Thoracic aorta (tissue), 2 donors: ENCODE measurements around the gene DNM3. TPM values are rescaled to one million over a fixed set of nuclear protein-coding genes. Genes with fewer than 3 reads are reported as not detected.
"Not testable (repeated sequence)": the region's sequence is repeated elsewhere in the genome, so short reads cannot be mapped to it uniquely, and the experiment has no call there.

ENCODE experiments used
- ATAC-seq: fragments of 150-250 bp; one replicate; pipeline ENCODE4 v1.8.0; 2017; ENCODE audit warnings: low read depth; ENCODE audit not compliant: insufficient number of reproducible peaks, low FRiP score
- DNase-seq: peaks from one replicate; pipeline ENCODE4 v3.0.0-alpha.2; 2020; ENCODE audit warnings: low spot score
- H3K27ac ChIP-seq, 2 donors: fragments of 200-600 bp; sonication (generic); 1 replicate in 1 of 2; 2 replicates in 1 of 2; pipeline ENCODE4 v1.5.1; 2016; ENCODE audit warnings: mild to moderate bottlenecking in 2 of 2, moderate library complexity in 2 of 2
- H3K27me3 ChIP-seq: fragments of 200-600 bp; sonication (generic); replicated peaks from 2 replicates; pipeline ENCODE4 v1.6.0; 2016; ENCODE audit warnings: mild to moderate bottlenecking; ENCODE audit not compliant: insufficient read depth
- H3K36me3 ChIP-seq: fragments of 200-600 bp; sonication (generic); one replicate; pipeline ENCODE4 v1.5.1; 2016
- H3K4me1 ChIP-seq, 2 donors: fragments of 200-600 bp; sonication (generic); 1 replicate in 1 of 2; 2 replicates in 1 of 2; pipeline versions ENCODE4 v1.5.1 to v1.6.0; 2016; ENCODE audit warnings: low read depth in 2 of 2, mild to moderate bottlenecking in 1 of 2; ENCODE audit not compliant: control insufficient read depth in 1 of 2
- H3K4me3 ChIP-seq: fragments of 200-600 bp; sonication (generic); 2 replicates; pipeline ENCODE4 v1.5.1; 2016; ENCODE audit warnings: mild to moderate bottlenecking
- H3K9me3 ChIP-seq: fragments of 200-600 bp; sonication (generic); 2 replicates; pipeline ENCODE4 v1.5.1; 2016
- total RNA-seq, 2 donors: library from RNA; depleted of rRNA; stranded (reverse); fragments of >200 nt; gene quantifications; one replicate each; pipeline versions ENCODE4 v1.1.0 to v1.2.3, GENCODE V29; 2016
- TF ChIP-seq, protein P1 (sequence below): fragments of 200-600 bp; sonication (generic); IDR thresholded peaks from one replicate; pipeline ENCODE4 v1.5.1; 2019; ENCODE audit warnings: antibody characterized with exemption

The DNM3 gene
- total RNA-seq, 2 donors from 2014 or later, result 5.8 to 7.5 TPM

DNA sequence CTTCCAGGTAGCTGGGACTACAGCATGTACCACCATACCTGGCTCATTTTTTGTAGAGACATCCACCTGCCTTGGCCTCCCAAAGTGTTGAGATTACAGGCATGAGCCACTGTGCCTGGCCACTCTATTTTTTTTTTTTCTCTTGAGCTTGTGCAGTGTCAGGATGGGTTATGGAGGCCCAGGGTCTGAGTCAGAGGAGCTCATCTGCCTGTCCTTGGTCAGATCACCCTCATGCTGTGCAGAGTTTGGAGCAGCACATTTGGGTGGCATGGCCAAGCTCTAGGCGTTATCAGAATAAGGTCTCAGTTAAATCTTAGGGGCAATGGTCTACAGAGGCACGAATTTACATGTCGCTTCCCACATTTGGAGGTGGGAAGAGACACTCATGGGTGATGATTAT, 43.0 kb upstream of the DNM3 start:
- no peak for ATAC-seq
- Histone ChIP-seq H3K36me3 (peaks cover 22% of the 10 kb centered on the region), H3K27me3 (no peaks in the 10 kb centered on the region), H3K9me3 (no peaks in the 10 kb centered on the region), H3K27ac (no peak overlapping the region), H3K4me1 (no peaks in the 10 kb centered on the region), H3K4me3 (no peak overlapping the region)
- TF ChIP-seq, protein P1, sequence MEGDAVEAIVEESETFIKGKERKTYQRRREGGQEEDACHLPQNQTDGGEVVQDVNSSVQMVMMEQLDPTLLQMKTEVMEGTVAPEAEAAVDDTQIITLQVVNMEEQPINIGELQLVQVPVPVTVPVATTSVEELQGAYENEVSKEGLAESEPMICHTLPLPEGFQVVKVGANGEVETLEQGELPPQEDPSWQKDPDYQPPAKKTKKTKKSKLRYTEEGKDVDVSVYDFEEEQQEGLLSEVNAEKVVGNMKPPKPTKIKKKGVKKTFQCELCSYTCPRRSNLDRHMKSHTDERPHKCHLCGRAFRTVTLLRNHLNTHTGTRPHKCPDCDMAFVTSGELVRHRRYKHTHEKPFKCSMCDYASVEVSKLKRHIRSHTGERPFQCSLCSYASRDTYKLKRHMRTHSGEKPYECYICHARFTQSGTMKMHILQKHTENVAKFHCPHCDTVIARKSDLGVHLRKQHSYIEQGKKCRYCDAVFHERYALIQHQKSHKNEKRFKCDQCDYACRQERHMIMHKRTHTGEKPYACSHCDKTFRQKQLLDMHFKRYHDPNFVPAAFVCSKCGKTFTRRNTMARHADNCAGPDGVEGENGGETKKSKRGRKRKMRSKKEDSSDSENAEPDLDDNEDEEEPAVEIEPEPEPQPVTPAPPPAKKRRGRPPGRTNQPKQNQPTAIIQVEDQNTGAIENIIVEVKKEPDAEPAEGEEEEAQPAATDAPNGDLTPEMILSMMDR, result no peak
- DNase-seq, result no peak

DNA sequence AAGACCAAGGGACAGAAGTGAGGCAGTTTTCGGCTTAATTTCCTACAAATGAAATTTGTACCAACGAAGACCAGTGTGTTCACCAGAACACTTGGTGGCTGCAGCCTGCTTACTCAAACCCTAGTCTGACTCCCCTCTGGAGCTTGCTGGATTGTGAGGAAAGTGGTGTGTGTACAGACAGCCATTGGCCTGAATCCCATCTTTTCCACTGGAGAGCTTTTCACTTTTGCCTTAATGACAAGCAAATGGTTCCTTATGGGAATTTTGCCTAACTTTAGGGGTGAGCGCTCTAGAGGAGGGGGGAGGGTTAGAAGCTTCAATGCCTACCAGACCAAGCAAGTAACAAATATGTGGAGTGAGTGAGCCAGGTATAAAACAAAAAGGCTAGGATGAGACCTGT, 42.5 kb upstream of the DNM3 start:
- Histone ChIP-seq H3K4me1 (no peaks in the 10 kb centered on the region), H3K4me3 (no peak overlapping the region), H3K36me3 (peaks cover 18% of the 10 kb centered on the region), H3K9me3 (no peaks in the 10 kb centered on the region), H3K27ac (no peak overlapping the region), H3K27me3 (no peaks in the 10 kb centered on the region)
- DNase-seq (no peak), ATAC-seq (no peak)
- TF ChIP-seq, protein P1, result no peak

DNA sequence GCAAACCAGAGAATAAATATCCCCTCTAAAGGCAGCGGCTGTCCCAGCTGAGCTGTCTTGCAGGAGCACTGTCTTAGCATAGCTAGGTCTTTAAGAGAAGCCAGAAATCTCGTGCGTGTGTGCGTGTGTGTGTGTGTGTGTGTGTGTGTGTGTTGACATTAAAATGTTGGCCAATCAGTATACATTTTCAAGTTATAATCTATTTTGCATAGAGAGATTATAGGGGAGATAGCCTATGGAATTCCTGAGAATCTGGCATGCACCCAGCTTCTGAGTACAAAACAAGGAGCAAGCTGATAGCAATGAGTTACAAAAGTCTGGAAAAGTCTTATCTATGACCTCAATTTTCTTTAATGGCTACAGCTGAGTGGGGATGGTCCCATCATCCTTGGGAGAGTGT, 42.1 kb upstream of the DNM3 start:
- H3K4me3 ChIP-seq, result no peak overlapping the region
- no peaks in the 10 kb centered on the region for H3K27me3 ChIP-seq
- TF ChIP-seq, protein P1, result no peak
- peaks cover 14% of the 10 kb centered on the region for H3K36me3 ChIP-seq
- H3K27ac ChIP-seq, result no peak overlapping the region
- no peaks in the 10 kb centered on the region for H3K4me1 ChIP-seq
- DNase-seq, result no peak
- ATAC-seq, result no peak
- no peaks in the 10 kb centered on the region for H3K9me3 ChIP-seq

DNA sequence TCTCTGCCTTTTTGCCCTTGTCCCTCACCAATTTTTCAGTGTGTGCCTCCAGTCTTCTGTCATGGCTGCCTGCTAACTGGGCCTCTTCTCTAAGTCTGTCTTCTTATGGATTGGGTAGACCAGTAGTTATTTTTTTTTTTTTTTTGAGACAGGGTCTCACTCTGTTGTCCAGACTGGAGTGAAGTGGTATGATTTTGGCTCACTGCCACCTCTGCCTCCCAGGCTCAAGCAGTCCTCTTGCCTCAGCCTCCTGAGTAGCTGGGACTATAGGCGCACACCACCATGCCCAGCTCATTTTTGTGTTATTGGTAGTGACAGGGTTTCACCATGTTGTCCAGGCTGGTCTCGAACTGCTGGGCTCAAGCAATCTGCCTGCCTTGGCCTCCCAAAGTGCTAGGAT, 41.6 kb upstream of the DNM3 start:
- H3K4me3 ChIP-seq, H3K4me1 ChIP-seq, H3K9me3 ChIP-seq, H3K27ac ChIP-seq, ATAC-seq, DNase-seq, H3K27me3 ChIP-seq: not testable (repeated sequence)
- peaks cover 12% of the 10 kb centered on the region for H3K36me3 ChIP-seq

DNA sequence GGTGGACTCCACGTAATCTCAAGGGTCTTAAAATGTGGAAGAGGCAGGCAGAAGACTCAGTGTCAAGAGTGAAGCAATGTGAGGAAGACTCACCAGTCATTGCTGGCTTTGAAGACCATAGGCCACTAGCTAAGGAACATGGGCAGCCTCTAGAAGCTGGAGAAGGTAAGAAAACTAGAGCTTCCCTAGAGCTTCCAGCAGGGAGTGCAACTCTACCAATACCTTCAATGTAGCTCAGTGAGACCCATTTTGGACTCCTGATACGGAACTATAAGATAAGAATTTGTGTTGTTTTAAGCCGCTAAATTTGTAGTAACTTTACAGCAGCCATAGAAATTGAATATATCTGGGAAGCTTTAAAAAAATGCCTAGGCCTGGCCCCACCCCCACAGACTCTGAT, 41.0 kb upstream of the DNM3 start:
- Histone ChIP-seq H3K4me3 (no peak overlapping the region), H3K9me3 (no peaks in the 10 kb centered on the region)
- TF ChIP-seq, protein P1, result no peak

DNA sequence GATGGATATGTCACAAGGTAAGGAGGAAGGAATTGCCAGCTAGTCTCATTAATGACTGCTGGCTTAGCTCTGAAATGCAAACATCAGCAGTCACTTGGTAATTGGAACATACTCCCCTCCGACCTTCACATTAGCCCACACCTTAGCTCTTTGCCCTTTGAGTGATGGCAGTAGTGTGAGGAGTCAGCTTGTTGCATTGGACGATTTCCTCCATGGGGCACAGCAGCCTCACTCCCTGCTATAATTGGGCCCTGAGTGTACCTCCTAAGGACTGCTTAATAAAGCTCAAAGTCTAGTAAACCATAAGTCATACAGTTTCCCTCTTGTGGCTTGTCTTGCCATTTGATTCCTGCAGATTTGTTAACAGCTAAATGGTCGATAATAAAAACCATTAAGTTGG, 40.4 kb upstream of the DNM3 start:
- Histone ChIP-seq H3K4me1 (no peaks in the 10 kb centered on the region), H3K27ac (no peak overlapping the region), H3K9me3 (no peaks in the 10 kb centered on the region), H3K4me3 (no peak overlapping the region), H3K36me3 (peaks cover 6% of the 10 kb centered on the region), H3K27me3 (no peaks in the 10 kb centered on the region)
- no peak for ATAC-seq
- TF ChIP-seq, protein P1, result no peak
- DNase-seq, result no peak

More for the DNA sequence above, 41.0 kb upstream of the DNM3 start:
- Histone ChIP-seq H3K27me3 (no peaks in the 10 kb centered on the region), H3K36me3 (peaks cover 11% of the 10 kb centered on the region), H3K27ac (no peak overlapping the region), H3K4me1 (no peaks in the 10 kb centered on the region)
- no peak for DNase-seq
- ATAC-seq, result no peak
